GM21515 (cell line): ENCODE measurements around the gene PLEKHM3.

Source experiments
- ATAC-seq: cut with Tn5 transposase; IDR thresholded peaks from one replicate; pipeline ENCODE4 v1.9.1; 2021; ENCODE audit not compliant: unreplicated experiment

Gene PLEKHM3

GRCh38 chr2:207805566-207806226 lies 219.6 kb downstream of the PLEKHM3 start:
- ATAC-seq, result no peak

DNA sequence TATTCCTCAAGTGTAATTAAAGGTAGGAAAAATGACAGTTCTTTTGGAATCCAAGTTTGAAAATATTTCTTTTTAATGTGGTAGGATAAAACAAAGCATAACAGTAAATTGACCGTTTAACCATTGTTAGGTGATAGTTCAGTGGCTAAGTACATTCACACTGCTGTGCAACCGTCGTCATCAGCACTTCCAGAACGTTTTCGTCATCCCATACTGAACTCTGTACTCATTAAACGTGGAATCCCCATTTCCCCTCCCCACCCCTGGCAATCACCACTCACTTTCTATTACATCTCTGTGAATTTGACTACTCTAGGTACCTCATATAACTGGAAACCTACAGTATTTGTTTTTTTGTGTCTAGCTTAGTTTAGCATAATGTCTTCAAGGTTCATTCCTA lies 222.7 kb downstream of the PLEKHM3 start:
- ATAC-seq, result no peak

DNA sequence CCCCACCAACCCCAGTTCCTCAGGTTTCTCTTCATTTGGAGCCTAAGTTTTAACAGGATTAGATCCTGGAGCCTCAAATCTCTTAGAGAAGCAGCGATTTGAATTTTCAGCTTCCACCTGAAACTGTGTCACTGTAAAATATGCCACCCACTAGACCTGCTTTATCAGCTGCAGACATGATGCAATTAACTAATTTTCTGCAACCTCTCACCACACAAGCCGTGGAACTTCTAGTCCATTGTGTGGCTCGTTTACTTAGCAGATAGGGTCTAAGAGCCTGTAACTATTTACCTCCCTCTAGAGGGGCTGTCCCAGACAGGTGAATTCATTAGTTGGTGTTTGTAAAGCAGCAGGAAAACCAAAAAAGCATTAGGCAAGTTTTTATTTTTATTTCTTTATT lies 224.1 kb downstream of the PLEKHM3 start:
- ATAC-seq, result no peak

GRCh38 chr2:207796585-207797350 lies 228.6 kb downstream of the PLEKHM3 start:
- no peak for ATAC-seq

GRCh38 chr2:207792244-207792785 lies 233.0 kb downstream of the PLEKHM3 start:
- ATAC-seq, result no peak

- no peak for ATAC-seq
Measured at GRCh38 chr2:207791579-207792243, 233.6 kb downstream of the PLEKHM3 start.

DNA sequence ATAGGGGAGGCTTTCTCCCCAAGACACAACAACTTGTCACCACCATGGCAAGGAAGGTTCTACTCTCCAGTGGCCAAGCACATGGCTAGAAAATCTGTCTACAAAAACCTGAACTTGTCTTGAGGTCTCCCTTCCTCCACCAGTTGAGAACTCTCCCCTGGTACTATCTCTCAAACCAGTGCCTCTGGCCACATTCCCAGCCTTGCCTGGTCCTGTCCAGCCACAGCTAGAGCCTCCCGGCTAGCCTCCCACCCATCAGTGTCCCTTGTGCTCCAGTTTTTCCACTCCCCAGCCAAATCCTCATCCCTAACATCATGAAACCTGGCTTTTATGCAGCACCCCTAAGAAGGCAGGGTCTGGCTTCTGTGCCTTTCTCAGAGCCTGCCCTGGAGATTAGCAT lies 234.4 kb downstream of the PLEKHM3 start:
- no peak for ATAC-seq

DNA sequence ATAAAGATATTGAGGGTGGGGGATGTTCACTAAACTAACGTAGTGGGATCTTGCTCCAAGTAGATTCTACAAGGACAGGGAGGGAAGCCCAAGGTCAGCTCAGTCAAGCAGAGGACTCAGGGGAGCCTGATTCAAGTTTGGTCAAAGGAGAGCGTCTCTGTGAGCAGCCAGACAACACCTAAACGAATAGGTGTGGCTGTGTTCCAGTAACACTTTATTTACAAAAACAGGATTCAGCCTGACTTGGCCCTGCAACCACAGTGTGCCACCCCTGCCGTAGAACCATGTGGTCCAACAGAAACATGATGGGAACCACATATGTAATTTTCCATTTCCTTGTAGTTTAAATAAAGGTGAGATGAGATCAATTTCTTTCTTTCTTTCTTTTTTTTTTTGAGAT lies 237.5 kb downstream of the PLEKHM3 start:
- ATAC-seq, result no peak

DNA sequence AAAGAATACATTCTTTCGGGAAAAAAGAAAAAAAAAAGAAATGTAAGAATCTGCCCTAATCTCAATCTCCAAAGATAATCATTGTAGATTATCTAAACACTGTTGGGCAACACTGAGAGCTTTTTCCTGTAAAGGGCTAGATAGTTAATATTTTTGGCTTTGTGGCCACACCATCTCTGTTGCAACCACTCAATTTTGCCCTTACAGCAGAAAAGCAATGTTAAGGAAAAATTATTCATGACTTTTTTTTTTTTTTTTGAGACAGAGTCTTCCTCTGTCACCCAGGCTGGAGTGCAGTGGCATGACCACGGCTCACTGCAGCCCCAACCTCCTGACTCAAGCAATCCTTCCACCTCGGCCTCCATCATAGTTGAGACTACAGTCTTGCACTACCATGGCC lies 238.3 kb downstream of the PLEKHM3 start:
- ATAC-seq, result no peak

- no peak for ATAC-seq
Measured at GRCh38 chr2:207784898-207785297, 240.4 kb downstream of the PLEKHM3 start.

DNA sequence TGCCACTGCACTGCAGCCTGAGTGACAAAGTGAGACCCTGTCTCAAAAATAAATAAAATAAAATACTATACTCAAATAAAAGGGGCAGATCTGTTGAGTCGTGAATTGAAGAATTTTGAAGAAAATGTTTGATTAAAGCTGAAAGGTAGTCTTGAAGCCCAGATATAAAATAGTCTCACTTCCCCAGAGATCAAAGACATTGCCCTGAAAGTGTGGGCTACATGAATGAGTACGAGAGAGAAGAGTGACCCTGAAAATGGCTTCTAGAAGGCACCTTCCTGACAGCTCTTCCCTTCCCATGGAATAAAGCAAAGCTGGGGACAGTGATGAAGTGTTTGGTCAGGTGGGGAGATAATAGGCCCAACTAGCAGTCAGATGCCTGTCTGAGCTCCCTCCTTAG lies 241.8 kb downstream of the PLEKHM3 start:
- no peak for ATAC-seq

DNA sequence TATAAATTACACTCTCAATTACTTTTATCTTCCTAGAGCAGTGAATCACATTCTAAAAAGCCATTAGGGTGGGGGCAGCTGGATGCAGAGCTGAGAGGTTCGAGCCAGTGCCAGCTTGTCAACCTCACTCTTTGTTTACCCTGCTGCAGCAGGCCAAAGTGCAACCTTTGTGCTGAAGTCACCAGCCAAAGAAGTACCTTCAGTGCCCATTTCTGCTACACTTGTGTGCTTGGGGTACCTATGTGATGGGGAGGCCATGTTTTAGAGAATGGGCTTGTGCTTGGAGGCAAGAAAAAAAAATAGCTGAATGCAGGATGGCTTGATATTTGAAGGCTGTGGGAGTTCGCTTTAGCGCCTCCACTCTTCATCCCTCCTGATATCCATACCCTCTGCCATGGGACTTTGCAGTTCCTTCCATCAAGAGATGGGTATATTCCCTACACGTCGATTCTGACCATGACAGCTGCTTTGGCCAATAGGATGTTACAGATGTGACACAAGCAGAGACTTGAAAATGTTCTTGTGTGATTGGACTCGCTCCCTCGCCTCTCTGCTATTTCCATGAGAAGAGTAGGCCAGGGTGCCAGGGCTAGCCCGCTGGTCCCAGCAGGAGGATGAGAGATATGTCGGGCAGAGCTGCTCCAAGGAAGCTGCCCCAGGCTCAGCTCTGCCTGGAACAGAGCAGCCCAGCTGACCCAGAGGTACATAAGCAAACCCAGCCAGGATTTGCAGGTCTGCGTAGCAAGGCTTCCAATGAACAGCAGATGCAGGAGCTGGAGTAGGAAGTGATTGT lies 242.9 kb downstream of the PLEKHM3 start:
- no peak for ATAC-seq

DNA sequence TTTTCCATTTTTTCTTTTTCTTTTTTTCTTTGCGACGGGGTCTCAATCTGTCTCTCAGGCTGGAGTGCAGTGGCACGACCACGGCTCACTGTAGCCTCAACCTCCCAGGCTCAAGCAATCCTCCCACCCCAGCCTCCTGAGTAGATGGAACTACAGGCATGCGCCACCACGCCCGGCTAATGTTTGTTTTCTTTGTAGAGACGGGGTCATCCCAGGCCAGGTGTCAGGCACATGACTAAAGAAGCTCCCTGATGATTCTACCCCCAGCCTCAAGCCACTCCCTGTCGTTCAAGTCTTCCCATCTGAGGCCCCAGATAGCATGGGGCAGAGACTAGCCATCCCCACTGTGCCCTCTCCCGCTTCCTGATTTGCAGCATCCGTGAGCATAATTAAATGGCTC lies 245.8 kb downstream of the PLEKHM3 start:
- no peak for ATAC-seq

- ATAC-seq, result no peak
Measured at GRCh38 chr2:207778298-207778882, 246.9 kb downstream of the PLEKHM3 start.

DNA sequence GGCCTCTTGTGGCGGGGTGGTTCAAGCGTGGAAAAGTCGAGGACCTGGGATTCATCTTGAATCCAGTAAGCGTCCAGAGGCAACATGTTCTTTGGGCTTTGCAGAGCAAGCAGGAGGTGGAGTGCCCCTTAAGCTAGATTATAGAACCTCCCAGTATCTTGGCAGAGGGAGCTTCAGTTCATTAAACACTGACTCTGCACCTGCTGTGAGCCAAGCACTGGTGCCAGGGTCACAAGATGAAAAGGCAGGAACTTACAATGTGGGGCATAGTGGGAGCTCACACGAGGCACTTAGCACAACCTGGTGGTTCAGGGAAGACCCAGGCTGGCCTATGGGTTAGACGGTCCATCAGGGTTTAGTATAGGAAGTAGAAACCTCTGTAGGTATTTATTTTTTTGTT lies 248.2 kb downstream of the PLEKHM3 start:
- ATAC-seq, result no peak

GRCh38 chr2:207775473-207775872 lies 249.9 kb downstream of the PLEKHM3 start:
- no peak for ATAC-seq

DNA sequence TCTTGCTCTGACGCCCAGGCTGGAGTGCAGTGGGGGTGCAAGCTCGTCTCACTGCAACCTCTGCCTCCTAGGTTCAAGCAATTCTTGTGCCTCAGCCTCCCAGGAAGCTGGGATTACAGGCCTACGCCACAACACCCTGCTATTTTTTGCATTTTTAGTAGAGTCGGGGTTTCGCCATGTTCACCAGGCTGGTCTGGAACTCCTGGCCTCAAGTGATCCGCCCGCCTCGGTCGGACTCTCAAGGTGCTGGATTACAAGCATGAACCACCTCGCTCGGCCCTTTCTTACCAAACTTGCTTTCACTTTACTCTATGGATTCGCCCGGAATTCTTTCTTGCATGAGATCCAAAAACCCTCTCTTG lies 252.5 kb downstream of the PLEKHM3 start:
- ATAC-seq, result no peak

DNA sequence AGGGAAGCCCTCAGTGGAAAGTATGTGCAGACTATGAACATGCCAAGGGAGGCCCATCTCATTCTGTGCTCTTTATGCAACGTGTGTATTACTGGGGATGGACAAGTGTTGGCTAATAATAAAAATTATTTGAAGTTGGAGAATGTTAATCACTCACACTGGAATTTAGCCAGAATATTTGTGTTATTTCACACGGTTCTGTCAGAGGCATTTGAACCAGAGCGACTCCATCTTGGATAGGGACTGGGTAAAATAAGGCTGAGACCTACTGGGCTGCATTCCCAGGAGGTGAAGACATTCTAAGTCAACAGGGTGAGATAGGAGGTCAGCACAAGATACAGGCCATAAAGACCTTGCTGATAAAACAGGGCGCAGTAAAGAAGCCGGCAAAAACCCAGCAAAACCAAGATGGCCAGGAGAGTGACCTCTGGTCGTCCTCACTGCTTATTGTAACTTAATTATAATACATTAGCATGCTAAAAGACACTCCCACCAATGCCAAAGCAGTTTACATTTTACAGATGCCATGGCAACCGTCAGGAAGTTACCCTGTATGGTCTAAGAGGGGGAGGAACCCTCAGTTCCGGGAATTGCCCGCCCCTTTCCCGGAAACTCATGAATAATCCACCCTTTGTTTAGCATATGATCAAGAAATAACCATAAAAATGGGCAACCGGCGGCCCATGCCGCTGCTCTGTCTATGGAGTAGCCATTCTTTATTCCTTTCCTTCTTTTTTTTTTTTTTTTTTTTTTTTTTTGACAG lies 253.1 kb downstream of the PLEKHM3 start:
- ATAC-seq, result no peak

- no peak for ATAC-seq
Measured at GRCh38 chr2:207771421-207771820, 253.9 kb downstream of the PLEKHM3 start.
